Measurements from ENCODE around the gene HYAL3.

- TF ChIP-seq CTCF (IDR thresholded peaks at IDR 0.05) = no peak
- no peak for TF ChIP-seq POLR2A (IDR thresholded peaks at IDR 0.05)
- TF ChIP-seq POLR2AphosphoS5 (IDR thresholded peaks at IDR 0.05) = no peak
Measured at GRCh38 chr3:50278880-50279224, 20.4 kb downstream of the HYAL3 start, which contains the start of gene LSMEM2.

Measured in prostate gland (tissue), 2 donors.